Measurements from ENCODE around the gene CSRNP3.
"Not testable (repeated sequence)": the region's sequence is repeated elsewhere in the genome, so short reads cannot be mapped to it uniquely, and the experiment has no call there.

Gene CSRNP3

DNA sequence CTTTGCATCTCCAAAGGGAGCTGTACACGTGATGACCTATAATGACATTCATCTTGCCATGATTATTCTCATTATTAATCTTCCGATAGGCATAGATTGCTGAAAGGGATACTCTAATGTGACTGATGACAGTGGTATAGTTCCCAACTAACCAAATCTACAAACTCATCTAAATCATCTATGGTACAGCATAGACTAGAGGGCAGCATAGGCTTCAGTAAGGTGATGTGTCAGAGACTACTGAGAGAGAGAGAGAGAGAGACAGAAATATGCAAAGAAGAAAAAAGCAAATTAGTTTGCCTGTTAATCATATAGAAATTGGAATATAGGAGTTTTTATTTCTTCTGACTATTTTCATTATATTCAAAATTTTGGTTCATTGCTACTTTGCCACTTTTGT lies 89.3 kb downstream of the CSRNP3 start:
- DNase-seq = no peak

DNA sequence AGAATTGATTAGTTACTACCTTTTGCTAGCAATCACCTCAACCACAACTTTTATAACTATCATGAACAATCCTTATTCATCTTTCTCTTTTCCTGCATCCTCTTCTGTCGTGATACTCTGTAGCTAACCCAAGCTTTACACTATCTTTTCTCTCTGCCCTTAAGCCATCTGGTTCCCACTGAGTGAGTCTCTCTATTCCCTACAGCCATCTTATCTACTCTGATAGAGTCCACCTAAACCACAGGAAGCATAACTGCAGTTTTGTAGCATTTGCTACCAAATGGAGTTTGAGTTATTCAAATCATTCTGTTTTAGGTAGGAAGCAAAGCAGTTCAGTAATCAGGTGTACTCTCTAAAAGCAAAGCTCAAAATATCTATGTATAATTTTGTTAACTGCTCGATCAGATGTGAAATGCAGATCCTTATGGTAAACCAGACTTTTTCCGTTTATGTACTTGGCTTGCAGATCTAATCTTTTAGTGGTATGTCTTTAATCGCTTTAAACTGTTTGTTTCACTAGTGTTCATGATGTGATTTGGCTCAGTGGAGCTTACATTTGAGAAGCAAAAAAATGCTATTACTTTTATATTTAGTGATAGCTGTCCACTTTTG lies 91.0 kb downstream of the CSRNP3 start:
- DNase-seq = no peak

DNA sequence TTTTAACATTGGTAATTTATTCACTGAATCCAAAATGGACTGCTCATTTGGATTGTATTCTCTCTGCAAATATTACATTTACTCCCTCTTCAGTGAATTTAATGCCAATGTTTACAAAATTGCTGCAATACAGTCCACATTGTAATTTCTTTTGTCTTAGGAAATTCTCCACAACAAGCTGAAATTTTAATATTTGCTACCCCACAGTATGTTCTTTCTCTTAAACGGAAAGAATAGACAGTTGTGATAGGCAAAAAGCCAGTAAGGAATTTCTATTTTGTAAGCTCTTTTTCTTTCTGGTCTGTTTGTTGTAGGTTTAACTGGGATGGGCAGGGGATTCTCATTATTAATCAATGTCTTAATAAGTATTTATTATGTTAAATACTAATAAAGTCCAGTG lies 92.0 kb downstream of the CSRNP3 start:
- DNase-seq = no peak

DNA sequence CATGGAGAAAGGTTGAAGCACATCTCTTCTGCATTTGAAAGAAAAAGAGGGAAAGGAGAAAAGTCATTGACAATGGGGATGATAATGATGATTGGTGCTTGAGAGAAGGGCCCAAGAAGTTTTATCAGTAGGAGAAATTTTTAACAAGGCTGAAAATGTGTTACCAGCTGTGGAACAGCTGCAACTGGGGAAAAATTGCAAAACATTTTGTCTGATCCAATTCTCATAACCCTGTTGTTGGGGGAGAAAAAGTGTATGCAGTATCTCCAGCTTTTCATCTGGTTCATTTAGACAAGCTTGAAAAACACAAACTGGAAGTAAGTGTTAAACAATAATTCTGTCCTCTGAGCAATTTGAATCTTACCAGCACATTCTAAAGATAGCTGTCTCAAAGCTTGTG lies 92.7 kb downstream of the CSRNP3 start:
- DNase-seq = no peak

DNA sequence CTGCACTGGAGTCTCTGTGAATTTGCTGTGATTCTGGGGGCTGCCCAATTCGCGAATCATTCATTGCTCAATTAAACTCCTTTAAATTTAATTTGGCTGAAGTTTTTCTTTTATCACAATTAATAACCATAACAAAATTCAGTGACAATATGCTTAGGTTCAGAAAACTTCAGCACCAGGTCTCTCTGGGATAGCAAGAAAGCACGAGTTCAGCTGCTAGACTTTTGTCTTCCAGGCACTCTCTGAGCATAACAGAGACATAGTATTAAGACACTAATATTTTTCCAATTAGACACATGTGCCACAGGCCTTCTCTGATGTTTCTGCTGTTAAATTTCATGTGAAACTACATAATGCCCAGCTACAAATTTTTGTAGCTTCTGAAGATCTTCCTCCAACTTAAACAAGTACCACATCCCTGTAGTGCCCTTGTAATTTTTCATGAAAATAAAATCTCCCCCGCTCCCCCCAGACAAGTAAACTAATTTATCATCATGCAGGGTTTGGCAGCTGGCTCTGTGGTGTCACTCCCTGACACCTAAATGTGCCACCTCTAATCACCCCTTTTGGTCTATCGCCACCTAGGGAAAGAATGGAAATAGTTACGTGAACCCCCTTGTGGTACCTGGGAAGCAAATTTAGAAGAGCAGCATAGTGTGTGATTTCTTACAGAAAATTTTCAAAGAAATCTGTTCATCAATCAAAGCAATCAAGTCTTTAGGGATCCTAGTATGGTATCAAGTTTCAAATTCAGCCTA lies 94.1 kb downstream of the CSRNP3 start:
- no peak for DNase-seq

DNA sequence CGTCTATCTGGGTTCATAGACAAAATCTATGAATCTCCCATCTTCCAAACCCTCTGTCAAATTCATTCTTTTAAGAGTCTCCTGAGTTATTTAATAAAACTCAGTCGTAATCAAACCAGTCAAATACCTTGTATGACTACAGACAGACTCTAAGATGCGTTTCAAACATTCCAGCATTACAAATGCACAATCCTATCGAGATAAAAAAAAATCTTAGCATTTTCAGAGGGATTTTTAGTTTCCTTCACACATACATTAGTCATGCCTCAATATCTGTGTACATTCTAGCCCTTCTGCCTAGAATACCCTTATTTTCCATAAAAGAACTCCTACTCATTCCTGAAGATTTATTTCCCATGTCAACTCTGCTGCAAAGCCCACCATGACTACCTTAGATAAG lies 96.5 kb downstream of the CSRNP3 start:
- no peak for DNase-seq

DNA sequence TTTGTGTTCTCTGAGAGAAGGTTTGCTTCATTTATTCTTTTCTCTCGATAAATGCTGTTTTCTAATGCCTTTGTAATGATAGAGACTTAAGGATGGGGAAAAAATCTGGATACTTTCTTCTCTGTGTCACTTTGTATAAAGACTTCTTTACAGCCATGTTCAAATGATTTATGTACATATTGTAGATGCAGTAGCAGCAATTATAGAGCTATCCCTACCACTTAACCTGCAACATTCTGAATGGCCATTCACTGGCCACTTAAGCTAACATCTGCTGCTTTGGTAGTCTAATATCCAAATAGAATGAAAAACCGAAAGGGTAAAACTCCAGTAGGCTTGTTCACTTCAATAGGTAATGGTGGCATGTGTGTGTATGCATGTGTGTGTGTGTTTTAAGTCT lies 97.8 kb downstream of the CSRNP3 start:
- DNase-seq = no peak

DNA sequence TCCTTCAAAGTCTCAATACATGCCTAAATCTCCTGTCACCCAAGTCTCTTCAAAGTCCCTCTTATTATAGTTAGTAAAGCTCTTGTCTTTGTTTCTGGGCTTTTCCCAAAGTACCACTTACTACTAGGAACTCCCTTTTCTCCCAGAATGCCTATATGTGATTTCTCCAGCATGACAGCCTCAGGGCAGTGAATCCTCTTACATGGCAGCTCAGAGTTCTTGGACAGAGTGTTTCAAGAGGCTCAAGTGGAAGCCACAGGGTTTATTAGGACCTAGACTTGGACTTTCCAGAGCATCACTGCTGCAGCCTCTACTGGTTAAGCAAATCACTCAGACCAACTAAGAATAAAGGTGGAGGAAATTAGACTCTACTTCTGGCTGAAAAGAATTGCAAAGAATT lies 98.9 kb downstream of the CSRNP3 start:
- no peak for DNase-seq

DNA sequence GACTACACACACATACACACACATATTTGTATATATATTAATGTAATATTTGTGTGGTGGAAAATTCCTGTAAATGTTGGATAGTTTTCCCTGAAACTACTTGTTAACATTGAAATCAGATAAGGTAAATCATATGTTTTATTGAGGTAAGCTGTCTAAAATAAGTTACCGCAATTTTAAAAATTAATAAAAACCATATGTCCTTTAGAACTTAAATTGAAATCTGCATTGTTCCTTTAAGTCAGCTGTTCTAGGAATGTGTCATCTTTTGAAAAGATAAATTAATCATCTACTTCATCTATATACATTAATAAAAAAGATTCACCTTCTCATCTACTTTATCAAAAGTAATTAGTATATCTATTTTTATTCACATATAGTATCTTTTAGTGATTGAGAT lies 102.0 kb downstream of the CSRNP3 start:
- no peak for DNase-seq

DNA sequence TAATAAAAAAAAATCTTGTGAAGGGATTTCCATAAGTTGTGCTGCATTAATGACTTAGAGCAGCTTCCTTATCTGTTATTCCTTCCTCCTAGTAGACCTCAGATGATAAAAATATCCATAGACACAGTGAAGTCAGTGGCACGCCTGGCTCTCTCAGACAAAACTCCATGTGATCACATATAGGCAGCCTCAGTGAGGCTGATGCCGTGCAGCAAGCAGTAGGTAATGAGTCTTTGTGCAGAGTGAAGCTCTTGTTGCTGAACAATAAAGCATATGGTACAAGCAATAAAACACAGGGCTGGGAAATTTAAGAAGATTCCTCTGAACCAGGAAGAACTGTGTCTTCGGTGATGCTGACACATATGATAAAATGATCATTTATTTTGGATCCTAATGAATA lies 102.7 kb downstream of the CSRNP3 start:
- no peak for DNase-seq

DNA sequence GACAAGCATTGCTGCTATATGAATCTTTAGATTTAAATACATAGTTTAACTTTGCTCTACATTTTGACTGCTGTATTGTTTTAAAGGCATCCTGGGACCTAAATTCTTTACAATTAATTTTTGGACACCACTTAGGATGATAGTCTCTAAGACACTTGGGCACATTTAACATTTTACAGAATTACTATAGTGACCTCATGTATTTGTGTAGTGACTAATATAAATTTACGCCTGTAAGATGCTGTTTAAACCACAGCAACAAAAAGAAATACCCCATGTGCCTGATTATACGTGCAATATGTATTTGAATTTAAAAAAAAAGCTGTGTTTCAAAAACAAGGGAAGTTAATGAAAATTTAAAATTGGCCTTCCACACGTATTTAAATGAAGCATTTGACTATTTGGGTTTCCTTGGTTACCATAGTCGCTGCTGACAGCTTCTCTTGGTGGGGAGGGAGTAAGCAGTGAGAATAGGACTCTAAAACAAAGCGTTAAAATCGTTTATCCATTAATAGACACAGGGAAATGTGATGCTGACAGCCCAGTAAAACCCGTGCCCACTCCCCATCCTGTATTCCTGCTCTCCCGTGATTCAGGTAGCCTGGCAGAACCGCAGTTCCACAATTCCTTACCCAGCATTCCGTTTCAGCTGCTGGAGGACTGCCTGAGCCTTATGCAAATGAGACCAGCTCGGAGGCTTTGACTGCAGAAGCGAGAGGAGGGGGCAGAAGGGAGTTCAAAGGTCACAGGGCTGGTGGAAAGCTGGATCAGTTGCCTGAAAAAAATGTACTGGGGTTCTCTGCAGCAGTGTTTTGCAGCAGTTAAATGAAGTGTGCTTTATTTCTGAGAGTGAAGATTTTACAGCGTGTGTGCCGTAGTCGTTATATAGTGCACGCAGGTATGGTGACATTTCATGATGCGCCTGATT lies 104.3 kb downstream of the CSRNP3 start:
- no peak for DNase-seq

DNA sequence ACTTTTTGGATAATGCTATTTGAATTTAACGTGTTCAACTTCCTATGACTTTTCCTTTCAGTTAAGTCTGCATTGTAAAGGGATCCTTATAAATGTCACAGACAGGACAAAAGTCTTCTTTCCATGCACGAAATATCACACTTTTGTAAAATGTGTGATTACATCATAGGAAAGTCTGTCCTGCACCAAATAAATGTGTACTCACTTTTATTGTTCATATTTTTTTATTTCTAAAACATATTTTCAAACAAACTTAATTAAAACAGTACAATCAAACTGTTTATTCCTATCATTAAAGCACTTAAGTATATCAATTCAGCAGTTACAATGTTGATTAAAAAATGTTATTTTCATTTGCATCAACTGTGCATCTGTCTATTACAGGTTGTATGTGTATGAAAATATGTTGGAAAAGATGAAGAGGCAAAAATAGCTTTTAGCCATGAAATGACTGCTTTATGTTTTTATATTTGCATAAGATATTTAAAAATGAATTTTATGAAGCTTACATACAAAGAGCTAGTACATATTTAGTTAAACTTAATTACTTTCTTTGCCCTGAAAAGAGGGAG lies 105.6 kb downstream of the CSRNP3 start:
- DNase-seq = no peak

DNA sequence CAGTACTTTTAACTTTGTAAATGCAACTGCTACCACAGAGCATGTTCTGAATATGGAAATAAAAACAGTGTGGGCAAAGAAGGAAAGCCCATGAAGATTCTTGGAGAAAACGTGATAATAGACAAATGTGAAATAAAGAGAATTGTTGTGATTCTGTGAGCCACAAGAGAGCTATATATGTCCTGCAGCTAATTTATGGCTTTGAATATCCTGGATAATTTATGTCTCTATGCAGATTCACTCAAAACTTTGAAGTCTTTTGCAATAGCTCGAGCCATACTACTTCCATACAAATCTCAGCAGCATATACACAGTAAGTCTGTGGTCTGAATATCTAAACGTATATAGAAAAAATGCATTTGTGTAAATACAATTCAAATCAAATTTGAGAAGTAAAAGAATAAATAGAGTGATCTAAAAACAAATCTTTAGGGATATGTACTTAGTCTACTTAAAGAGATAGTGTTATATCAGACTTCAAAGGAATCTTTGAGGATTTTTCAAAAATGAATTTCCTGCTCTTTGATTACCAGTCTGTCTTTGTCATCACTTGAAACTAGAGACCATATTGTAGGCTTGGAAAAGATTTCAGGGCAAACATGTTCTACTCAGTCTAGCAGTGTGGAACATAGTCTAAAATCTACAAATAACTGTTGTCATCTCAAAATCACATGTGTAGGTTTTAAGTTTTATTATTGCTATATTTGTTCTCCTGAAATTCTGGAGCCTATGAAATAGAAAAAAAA lies 107.1 kb downstream of the CSRNP3 start:
- no peak for DNase-seq

DNA sequence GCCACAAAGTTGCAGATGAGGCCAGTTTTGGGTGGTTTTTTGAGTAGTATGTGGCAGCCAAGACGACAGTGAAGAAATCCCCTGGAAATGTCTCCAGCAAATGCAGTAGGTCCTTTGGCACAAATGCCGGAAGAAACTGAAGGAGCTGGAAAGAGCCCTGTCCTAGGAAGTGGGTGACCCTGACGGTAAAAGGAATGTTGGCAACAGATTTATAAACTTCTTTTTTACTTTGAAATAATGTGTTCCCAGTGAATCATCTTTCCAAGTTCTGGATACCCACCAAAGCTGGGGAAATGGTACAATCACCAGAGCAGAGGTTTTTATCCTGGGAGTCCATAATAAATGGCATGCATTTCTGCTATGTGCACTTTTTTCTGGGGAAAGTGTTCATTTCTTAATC lies 112.9 kb downstream of the CSRNP3 start:
- DNase-seq = no peak

DNA sequence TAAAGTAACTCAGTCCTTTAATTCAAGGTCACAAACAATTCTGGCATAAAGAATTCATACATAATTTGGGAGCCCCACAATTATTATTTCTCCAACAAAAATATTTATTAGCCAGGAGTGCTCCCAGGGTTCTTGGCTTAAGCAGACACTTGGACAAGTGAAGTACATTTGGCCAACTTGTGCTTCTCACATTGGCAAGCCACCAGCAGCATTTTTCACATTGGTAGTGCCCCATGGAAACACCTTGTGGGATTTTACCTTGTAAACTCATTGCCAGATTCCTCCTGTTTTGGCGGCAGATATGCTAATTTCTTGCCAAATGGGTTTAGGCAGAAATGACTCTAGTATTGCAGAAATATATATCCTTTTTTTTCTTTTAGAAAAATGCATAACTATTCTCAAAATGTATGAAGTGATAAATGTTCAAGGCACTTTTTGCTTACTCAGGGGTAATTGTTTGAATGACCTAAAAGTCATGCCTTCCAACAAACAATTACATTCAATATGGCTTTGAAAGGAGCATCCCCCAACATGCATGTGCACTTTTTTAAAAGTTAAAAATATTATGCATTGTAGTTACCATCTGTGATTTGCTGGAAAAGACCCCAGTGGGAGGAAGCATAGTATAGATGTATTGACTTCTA lies 113.5 kb downstream of the CSRNP3 start:
- no peak for DNase-seq

DNA sequence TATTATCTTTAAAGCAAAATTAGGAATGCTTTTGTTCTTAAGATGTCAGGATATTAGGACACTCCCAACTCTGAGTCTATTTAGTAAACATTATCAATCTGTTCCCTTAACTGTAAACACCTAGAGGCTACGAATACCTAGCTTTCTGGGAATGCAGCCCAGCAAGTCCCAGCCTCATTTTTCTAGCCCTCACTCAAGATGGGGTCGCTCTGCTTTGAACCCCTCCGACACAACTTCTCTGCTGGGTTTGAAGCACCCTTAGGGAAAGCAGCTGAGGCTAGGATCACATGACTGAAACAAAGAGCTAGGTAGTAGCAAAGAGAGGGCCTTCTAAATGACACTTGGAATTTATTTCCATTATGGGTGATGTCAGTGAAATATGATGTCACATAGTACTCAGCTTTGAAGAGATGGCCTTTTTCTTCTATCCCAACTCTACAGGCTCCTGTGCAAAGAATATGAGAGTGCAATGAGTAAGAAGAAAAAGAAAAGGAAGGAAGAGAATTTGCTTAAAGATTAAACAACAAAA lies 114.7 kb downstream of the CSRNP3 start:
- no peak for DNase-seq

DNA sequence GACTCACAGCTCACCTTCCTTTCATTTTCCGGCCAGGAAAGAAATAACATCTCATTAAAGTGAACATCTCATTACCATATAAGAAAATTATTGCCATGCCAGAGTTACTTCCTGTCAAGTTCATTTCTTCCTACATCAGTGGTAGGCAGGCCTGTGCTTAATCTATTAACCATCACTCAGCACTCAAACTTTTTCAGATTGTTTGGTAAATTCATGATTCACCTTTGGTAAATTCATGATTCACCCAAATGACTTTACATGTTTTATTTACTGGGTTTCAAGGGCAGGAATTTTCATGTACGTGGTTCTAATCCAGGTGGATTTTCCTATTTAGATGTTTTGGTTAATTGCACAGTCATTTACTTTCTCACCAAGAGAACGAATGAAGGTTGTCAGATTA lies 116.5 kb downstream of the CSRNP3 start:
- DNase-seq = no peak

DNA sequence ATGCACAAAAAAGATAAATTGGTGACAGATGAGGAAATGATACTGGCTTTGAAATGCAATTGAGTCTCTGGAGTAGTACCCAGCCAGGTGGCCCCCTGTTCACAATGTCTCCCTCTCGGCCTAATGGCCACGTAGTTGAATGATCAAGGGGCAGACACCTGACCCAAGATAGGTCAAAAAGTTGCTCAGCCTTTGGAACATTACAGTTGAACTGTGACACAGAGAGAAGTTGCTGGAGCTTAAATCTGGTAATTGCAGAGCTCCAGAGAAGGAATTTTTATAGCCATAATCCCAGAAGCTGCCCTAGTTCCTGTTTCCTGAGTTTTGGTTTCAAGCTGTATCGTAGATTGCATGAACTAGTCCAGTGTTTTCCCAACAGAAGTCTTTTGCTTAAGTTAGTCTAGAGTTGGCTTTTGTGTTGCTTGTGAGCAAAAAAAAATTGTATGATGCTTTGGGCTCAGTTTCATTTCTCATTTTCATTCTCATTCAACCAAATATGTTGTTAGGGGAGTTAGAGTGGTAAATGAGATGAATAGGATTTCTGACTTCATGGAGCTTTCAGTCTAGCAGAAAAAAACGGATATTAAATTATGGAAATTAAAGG lies 117.9 kb downstream of the CSRNP3 start:
- no peak for DNase-seq

DNA sequence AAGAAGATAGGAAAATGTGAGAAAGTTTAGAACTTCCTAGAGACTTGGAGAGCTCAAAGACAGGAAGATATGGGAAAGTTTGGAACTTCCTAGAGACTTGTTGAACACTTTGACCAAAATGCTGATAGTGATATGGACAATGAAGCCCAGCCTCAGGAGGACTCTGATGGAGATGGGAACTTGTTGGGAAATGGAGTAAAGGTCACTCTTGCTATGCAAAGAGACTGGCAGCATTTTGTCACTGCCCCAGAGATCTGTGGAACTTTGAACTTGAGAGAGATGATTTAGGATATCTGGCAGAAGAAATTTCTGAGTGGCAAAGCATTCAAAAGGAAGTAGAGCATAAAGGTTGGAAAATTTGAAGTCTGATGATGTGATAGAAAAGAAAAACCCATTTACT lies 121.5 kb downstream of the CSRNP3 start:
- not testable (repeated sequence) for DNase-seq

DNA sequence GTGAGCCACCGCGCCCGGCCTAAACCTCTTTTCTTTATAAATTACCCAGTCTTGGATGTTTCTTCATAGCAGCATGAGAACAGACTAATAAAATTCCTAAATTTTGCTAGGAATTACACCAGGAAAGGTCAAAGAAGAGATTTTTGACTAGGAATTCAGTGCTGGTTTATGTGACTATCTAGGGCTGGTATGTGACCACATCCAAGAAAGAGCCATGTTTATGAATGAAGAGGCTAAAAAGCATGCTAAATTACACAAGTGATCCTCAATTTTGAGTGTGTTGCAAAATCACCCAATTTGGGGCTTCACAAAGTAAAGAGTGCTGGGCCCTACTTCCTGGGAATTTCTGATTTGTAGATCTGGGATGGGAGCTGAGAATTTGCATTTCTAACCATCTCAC lies 123.6 kb downstream of the CSRNP3 start:
- DNase-seq = no peak

DNA sequence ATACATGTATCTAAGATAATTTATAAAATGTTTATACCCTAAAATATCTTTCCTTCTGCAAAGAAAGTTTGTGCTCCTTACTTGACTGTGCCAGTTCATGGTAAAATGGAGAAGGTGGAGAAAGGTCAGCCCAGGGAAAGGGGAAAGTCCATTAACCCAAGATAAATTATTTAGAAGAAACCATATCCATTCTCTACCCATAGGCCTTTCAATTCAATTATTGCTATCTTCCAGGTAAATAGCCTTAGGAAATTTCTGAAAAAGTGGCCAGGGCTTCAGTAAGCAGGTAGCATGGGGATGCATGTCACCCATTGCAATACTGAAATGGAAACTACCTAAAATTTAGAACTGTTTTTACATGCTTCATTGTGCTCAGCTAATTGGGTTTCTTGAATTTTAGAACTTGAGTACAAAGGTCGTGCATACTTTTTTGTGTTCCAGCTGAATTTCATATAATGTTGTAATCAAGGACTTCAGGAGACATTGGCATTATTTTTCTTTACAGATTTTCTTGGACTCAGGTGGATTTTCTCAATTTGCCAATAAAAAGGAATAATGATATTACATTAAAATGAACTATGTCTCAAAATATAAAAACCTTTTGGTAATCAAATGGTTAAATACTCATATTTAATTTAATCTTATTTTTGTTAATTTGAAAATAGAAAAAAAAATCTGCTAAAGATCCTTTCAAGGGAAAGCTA lies 124.9 kb downstream of the CSRNP3 start:
- no peak for DNase-seq

Data from GOT3 (cell line).